GM19463 (cell line): ENCODE measurements around the gene CNTNAP3B.
"Not testable (repeated sequence)": the region's sequence is repeated elsewhere in the genome, so short reads cannot be mapped to it uniquely, and the experiment has no call there.

Experiments
- ATAC-seq: cut with Tn5 transposase; IDR thresholded peaks from one replicate; pipeline ENCODE4 v1.9.1; 2021; ENCODE audit warnings: mild to moderate bottlenecking, moderate library complexity; ENCODE audit not compliant: unreplicated experiment

The CNTNAP3B gene

DNA sequence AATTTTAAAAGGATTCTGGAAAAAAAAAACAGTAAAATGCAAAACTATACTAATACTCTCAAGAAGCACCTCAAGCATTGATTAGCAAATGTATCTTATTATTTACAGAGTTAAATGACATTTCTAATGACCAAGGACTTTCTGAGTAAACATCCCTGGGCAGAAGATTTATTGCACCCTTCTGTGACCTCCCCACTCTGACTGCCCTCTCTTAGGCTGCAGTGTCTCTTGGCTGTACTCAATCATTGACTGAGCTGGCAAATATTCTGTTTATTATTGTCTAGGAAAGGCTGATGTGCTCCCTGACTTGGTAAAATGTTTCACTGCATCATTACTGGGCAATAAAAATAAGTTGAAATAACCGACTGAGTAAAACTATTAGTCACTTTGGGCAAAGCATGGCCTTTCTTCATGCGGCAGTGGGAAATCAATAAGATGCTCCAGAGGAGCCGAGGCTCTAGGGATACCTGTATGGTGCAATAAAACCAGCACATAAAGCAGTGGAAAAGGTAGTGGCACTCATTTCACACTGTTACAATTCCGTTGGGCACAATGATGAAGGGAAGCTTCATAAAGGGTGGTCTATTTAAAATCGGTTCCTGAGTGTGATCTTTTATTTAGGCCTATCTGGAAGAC is 151.1 kb downstream of the CNTNAP3B start:
- not testable (repeated sequence) for ATAC-seq

DNA sequence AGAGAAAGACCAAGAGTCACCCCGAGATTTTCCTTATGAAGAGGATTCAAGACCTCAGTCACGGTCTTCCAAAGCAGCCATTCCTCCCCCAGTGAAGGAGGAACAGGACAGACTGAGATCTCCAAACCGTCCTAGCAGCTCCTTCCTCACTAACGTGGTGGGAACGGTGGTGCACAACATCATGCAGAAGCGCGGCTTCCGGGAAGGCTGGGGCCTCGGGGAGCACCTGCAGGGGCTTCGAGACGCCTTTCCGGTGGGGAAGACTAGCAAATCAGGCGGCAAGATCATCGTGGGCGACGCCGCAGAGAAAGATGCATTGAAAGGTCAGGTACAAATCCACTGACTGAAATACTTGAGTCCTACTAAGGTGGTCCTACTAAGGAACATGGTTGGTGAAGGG is 154.3 kb downstream of the CNTNAP3B start:
- ATAC-seq, result not testable (repeated sequence)

DNA sequence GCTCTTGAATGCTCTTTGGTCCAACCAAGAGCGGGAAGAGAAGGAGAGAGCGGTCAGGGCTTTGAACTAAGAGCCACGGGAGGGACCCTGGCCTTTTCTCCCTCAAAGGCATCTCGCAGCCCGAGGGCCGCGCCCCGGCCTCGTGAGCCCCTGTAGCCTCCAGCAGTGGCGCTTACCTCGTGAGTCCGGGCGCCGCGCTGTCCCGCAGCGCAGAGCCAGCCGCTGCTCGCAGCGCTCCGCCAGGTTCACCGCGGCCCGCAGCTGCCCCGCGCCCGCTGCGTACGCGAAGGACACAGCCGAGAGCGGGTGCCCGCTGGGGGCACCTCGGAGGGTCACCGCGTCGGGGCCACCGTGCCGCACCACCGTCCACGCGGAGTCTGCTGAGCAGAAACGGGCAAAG is 176.2 kb downstream of the CNTNAP3B start:
- ATAC-seq, result not testable (repeated sequence)

DNA sequence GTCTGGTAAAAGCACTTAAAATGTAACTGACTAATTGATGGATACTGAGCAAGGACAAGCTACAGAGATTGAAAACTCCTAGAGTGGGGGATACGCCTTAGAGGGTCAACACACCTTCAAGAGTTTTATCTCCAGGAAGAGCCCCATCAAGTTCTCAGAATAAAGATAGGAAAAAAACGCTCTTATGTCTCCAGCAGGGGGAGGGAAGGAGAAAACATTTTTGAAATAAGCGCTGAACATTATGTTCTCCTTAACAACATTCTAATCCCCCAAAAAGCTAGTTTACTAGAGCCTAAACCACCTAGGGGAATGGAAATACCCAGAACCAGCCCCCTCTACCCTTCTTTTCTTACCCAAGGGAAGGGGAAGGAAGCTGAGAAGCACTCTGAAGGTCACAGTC is 187.5 kb downstream of the CNTNAP3B start:
- ATAC-seq, result not testable (repeated sequence)

DNA sequence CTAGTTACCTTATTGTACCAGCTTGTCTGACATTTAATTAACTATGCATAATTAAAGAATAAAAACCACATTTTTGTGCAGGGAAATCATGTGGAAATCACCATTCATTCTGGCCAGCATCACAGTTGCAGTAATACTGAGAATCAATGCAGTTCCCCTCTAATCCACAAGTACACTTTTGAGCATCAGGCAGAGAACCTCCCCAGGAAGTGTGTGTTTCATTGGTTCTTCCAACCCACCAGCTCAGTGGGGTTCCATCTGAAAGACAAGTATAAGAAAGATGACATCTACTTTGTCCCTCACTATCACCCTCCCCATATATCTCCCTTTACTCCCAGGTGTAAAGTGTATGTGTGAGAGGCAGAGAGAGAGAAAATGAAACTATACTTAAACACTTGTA is 191.1 kb downstream of the CNTNAP3B start:
- ATAC-seq, result not testable (repeated sequence)

DNA sequence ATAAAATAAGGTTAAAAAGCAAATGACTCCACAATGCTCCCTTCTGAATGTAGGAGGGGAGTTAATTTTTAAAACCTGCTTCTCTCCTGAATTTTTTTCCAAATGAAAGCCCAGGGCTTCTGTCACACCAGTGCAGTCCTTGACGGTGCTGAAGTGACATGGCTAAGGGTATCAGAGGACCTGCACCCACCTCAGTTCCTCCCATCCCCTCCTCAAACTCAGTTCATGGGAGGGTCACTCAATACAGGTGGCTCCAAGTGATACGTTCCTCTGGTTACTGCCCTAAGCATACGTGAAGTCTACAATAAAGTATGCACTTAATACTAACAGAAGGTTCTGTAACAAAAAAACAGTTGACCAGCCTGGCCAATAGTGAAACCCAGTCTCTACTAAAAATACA is 193.5 kb downstream of the CNTNAP3B start:
- ATAC-seq, result not testable (repeated sequence)

DNA sequence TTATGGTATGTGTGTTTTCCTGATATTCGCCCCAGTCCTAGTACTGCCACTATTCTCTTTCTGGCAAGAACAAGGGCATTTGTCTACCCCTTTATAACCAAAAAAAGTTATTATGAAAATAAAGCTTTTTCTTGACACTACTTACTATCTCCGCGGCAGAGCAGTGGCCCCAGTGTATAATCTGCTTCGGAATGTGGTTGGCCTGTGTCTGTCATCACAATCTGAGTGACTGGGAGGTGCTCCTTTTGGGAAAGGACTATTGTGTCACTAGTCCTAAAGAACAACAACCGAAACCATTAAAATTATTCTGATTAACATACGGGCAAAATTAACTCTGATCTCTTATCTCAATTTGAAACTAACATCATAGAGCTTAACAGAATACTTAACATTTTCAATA is 200.1 kb downstream of the CNTNAP3B start:
- not testable (repeated sequence) for ATAC-seq

DNA sequence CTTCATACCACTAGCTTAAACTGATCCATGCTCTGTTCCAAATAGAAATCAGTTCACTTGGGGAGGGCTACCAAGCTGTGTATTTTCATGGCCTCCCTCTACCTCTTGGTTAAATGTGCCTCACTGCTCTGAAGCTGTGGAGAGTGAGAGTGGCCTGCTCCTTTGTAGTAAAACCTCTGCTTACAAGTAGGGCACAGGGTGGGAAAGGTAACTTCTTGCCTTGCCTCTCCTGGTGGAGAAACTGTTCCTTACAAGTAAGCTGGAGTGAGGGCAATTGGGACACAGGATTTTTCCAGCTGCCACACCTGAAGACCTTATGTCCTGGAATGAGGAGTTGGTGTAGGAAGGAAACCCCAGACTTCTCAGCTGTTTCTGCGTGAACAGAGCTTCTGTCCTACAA is 211.9 kb downstream of the CNTNAP3B start:
- not testable (repeated sequence) for ATAC-seq

DNA sequence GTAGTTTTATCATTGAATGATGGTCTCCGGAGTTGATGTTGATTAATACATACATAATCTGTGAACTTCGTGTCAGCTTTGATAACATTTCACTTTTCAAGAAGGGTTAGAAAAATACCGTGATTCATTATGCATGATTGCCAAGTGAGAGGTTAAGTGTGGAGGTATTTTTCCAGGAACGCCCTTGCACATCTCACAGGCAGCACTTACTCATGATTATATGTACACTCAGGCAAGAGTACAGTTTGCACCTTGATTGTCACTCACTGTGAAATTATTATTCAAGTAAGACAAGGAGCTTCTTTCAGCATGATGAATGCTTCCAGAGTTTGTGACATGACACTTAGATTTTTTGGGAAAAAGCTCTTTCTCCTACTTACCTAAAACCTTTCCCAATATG is 223.7 kb downstream of the CNTNAP3B start:
- not testable (repeated sequence) for ATAC-seq

DNA sequence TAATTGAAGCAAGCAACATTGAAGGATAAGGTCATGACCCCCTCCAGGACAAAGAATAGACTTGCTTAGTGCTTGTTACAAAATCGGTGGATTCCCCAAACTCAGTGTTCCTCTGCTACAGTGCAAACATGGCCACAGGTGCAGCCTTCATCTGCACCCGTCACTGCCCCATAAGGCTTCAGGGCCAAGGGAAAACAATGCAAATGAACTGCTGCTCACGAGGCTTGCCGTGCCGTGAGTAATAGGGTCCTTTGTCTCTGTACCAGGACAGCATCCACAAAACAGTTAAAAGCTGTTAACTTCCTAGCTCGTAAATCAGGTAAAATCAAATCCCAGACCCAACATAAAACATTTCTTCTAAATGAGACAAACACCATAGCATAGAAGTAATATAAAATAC is 226.5 kb downstream of the CNTNAP3B start:
- not testable (repeated sequence) for ATAC-seq

DNA sequence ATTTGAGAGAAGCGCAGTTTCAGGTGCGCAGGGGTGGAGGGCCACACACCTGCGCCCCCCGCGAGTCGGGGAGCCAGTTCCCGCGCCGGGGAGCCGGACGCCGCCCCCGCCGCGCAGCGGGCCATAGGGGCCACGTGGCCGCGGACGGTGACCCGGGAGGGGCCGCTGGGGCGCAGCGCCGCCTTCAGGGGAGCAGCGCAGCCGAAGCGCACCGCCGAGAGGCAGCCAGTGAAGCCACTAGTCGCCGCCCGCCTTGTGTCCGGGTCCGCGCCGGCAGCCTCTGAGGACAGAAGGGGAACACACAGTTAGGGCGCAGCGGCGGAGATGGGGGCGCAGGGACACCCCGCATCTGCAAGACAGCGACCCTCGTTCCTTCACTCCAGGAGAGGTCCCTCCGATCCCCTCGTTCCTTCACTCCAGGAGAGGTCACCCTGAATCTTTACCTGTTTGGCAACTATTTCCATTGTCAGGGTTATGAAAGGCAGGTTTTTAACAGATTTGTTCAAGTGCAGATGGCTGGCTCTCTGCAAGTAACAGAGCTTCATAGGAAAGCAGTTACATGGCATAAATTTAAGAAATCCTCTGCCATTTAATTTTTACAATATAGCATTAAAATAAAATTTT is 230.4 kb downstream of the CNTNAP3B start:
- not testable (repeated sequence) for ATAC-seq

DNA sequence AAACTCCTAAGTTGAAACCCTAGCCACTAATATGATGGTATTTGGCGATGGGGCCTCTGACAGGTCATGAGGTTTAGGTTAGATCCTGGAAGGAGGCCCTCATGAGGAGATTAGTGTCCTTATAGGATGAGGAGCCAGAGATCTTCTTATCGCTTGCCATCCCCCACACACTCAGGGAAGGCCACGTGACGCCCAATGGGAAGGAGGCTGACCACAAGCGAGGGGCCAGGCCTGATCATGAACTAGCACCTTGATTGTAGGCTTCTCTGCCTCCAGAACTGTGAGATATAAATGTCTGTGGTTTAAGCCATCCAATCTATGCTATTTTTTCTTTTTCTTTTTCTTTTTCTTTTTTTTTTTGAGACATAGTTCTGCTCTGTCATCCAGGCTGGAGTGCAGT is 254.7 kb downstream of the CNTNAP3B start:
- ATAC-seq, result not testable (repeated sequence)

DNA sequence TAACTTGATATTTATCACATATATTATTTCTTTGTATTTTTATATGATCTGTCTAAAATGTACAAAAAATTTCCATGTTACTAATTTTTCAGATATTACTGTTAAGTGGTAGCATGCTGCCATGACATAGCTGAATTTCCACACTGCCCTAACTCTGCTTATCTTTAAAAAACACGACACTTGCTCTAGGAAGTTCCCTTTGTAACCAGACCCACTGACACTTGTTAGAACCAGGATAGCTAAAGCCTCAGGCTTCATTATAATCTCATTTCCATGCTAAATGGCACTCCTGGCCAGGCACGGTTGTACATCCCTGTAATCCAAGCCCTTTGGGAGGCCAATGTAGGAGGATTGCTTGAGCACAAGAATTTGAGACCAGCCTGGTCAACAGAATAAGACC is 273.8 kb downstream of the CNTNAP3B start:
- not testable (repeated sequence) for ATAC-seq

DNA sequence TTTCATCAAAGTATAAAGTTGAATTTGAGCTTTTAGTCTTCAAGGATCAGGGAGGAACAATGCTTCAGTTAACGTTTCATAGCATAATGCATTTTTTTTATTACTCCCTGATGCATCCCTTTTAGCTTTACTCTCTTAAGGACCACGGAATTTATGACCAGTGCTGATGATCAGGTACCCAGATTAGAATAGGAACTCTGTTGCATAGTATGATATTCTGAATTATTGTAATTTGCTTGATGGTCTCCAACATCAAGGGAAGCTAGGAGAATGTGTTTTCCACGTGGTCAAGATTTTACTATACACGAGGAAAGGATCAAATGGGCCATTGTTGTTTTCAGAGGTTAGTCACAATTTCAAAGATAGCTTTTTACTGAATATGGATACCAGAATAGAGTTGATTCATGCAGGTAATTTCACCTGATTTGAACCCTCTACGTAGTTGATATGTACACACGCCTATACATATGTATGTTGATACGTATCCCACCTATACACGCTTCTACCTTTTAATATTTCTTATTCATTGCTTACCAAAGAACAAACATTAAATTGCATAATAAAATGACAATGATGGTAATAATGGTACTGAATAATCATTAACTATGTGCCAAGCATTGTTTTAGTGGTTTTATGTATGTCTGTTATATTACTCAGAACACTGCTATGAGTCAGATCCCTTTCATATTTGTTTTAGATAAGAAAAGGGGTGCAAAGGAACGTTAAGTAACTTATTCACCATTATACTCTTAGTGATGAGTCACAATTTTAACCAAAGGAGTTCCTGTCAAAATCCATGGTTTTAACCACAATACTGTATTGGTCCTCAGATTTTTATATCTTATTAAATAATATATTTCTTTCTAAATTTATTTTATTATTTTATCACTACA is 277.1 kb downstream of the CNTNAP3B start:
- not testable (repeated sequence) for ATAC-seq

DNA sequence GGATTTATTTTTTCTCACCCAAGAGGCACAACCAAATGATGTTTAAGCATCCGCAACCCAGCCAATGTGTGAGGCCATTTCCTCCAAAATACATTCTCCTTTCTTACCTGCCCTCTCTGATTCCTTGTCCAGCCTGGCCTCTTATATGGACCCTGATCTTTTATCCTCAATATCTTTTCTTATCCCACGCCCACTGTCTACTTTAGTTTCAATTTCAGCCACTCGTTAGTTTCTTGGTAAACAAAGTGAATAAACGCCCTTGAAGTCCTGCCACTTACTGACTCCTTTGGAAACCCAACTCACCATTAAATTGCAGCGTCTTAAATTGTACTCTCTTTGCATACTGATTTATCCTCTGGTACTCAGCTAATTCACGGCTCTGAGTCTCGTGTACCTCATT is 281.4 kb downstream of the CNTNAP3B start:
- not testable (repeated sequence) for ATAC-seq
